WERI-Rb-1 (cell line): ENCODE measurements around the gene GUCY1A2.

ENCODE experiments used
- DNase-seq: peaks from one replicate; pipeline ENCODE4 v3.0.0-alpha.2; 2020
- H3K27ac ChIP-seq: fragments of 250-450 bp; sonication (Bioruptor Pico); 2 replicates; pipeline ENCODE4 v1.5.1; 2020; ENCODE audit warnings: mild to moderate bottlenecking, moderate library complexity
- H3K27me3 ChIP-seq: fragments of 250-450 bp; sonication (Bioruptor Pico); 2 replicates; pipeline ENCODE4 v1.5.1; 2021; ENCODE audit warnings: mild to moderate bottlenecking, low read depth, moderate library complexity; ENCODE audit not compliant: insufficient read depth, severe bottlenecking
- H3K36me3 ChIP-seq: fragments of 250-450 bp; sonication (Bioruptor Pico); 2 replicates; pipeline ENCODE4 v1.5.1; 2020; ENCODE audit warnings: mild to moderate bottlenecking, moderate library complexity
- H3K4me3 ChIP-seq: 2 replicates; pipeline ENCODE4 v1.5.1; 2011; ENCODE audit warnings: low read depth, mild to moderate bottlenecking, control low read depth, low read length
- H3K9me3 ChIP-seq: fragments of 250-450 bp; sonication (Bioruptor Pico); 2 replicates; pipeline ENCODE4 v1.5.1; 2021; ENCODE audit warnings: mild to moderate bottlenecking, moderate library complexity; ENCODE audit not compliant: severe bottlenecking
- TF ChIP-seq, protein P1 (sequence below): IDR thresholded peaks from 2 replicates; pipeline ENCODE4 v1.5.1; 2011; ENCODE audit warnings: low read depth, mild to moderate bottlenecking, control low read depth, inconsistent platforms, low read length

The GUCY1A2 gene

GRCh38 chr11:106670069-106670468 is 348.2 kb downstream of the GUCY1A2 start:
- Histone ChIP-seq H3K36me3 (no peaks in the 10 kb centered on the region), H3K27ac (no peak overlapping the region), H3K4me3 (no peak overlapping the region), H3K9me3 (no peaks in the 10 kb centered on the region), H3K27me3 (no peaks in the 10 kb centered on the region)
- TF ChIP-seq, protein P1, sequence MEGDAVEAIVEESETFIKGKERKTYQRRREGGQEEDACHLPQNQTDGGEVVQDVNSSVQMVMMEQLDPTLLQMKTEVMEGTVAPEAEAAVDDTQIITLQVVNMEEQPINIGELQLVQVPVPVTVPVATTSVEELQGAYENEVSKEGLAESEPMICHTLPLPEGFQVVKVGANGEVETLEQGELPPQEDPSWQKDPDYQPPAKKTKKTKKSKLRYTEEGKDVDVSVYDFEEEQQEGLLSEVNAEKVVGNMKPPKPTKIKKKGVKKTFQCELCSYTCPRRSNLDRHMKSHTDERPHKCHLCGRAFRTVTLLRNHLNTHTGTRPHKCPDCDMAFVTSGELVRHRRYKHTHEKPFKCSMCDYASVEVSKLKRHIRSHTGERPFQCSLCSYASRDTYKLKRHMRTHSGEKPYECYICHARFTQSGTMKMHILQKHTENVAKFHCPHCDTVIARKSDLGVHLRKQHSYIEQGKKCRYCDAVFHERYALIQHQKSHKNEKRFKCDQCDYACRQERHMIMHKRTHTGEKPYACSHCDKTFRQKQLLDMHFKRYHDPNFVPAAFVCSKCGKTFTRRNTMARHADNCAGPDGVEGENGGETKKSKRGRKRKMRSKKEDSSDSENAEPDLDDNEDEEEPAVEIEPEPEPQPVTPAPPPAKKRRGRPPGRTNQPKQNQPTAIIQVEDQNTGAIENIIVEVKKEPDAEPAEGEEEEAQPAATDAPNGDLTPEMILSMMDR: no peak
- no peak for DNase-seq

DNA sequence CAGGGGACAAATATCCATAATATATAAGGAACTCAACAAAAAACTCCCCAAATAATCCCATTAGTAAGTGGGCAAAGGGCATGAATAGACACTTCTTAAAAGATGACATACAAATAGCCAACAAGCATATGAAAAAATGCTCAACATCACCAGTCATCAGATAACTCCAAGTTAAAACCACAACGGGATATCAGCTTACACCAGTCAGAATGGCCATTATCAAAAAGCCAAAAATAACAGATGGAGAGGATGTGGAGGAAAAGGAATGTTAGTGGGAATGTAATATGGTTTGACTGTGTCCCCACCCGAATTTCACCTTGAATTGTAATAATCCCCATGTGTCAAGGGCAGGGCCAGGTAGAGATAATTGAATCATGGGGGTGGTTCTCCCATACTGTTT is 350.1 kb downstream of the GUCY1A2 start:
- TF ChIP-seq, protein P1: no peak
- DNase-seq: no peak
- H3K36me3 ChIP-seq: no peaks in the 10 kb centered on the region
- no peak overlapping the region for H3K4me3 ChIP-seq
- H3K27ac ChIP-seq: no peak overlapping the region
- H3K9me3 ChIP-seq: no peaks in the 10 kb centered on the region
- H3K27me3 ChIP-seq: no peaks in the 10 kb centered on the region

GRCh38 chr11:106656646-106657045 is 361.6 kb downstream of the GUCY1A2 start:
- H3K9me3 ChIP-seq: no peaks in the 10 kb centered on the region

GRCh38 chr11:106644824-106645223 is 373.5 kb downstream of the GUCY1A2 start:
- TF ChIP-seq, protein P1: no peak
- Histone ChIP-seq H3K27me3 (no peaks in the 10 kb centered on the region), H3K27ac (no peak overlapping the region), H3K36me3 (no peaks in the 10 kb centered on the region), H3K4me3 (no peak overlapping the region), H3K9me3 (no peaks in the 10 kb centered on the region)
- no peak for DNase-seq

More at GRCh38 chr11:106656646-106657045, 361.6 kb downstream of the GUCY1A2 start:
- no peak overlapping the region for H3K27ac ChIP-seq
- no peak overlapping the region for H3K4me3 ChIP-seq
- TF ChIP-seq, protein P1: no peak
- DNase-seq: no peak
- H3K27me3 ChIP-seq: no peaks in the 10 kb centered on the region
- H3K36me3 ChIP-seq: no peaks in the 10 kb centered on the region

GRCh38 chr11:106642331-106642730 is 375.9 kb downstream of the GUCY1A2 start:
- Histone ChIP-seq H3K36me3 (no peaks in the 10 kb centered on the region), H3K27ac (no peak overlapping the region), H3K27me3 (no peaks in the 10 kb centered on the region), H3K9me3 (no peaks in the 10 kb centered on the region), H3K4me3 (no peak overlapping the region)
- TF ChIP-seq, protein P1: no peak
- no peak for DNase-seq

- Histone ChIP-seq H3K9me3 (no peaks in the 10 kb centered on the region), H3K36me3 (no peaks in the 10 kb centered on the region), H3K27ac (no peak overlapping the region), H3K27me3 (no peaks in the 10 kb centered on the region), H3K4me3 (no peak overlapping the region)
- TF ChIP-seq, protein P1: no peak
- DNase-seq: no peak
These were observed 386.0 kb downstream of the GUCY1A2 start for GRCh38 chr11:106632283-106632682.
